NT2/D1 (cell line): ENCODE results near the gene MNS1.

Source experiments
- SUZ12 ChIP-seq: IDR thresholded peaks from 2 replicates; pipeline ENCODE4 v1.6.1; 2011; ENCODE audit not compliant: insufficient read length, insufficient read depth; ENCODE audit errors: extremely low read depth
- YY1 ChIP-seq: IDR thresholded peaks from 2 replicates; pipeline ENCODE4 v1.6.1; 2011; ENCODE audit not compliant: insufficient read length, insufficient read depth
- ZNF274 ChIP-seq: IDR thresholded peaks from 2 replicates; pipeline ENCODE4 v1.6.1; 2011; ENCODE audit warnings: mild to moderate bottlenecking, low read depth, low read length

DNA sequence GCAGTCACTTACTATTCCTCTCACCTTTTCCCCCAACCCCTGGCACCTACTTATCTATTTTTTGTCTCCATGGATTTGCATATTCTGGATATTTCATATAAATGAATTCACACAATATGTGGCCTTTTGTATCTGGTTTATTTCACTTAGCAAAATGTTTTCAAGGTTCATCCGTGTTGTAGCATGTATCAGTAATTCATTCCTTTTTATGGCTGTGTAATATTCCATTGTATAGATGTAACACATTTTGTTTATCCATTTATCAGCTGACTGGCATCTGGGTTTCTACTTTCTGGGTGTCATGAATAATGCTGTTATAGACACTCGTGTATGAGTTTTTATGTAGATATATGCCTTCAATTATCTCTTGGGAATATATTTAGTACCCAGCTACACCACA, 5.8 kb downstream of the MNS1 start:
- TF ChIP-seq SUZ12 (no peak), ZNF274 (no peak), YY1 (no peak)
